IgD-negative memory B cell (primary cell): ENCODE results near the gene KCTD10. TPM values are rescaled to one million over a fixed set of nuclear protein-coding genes. Genes with fewer than 3 reads are reported as not detected.
"Not testable (repeated sequence)": the region's sequence is repeated elsewhere in the genome, so short reads cannot be mapped to it uniquely, and the experiment has no call there.

ENCODE experiments used
- H3K27ac Mint-ChIP-seq, 3 donors: one replicate each; pipeline ENCODE4 v1.8.0; 2020 to 2022; ENCODE audit warnings: mild to moderate bottlenecking in 3 of 3, mixed read lengths in 3 of 3, moderate library complexity in 1 of 3
- H3K27me3 Mint-ChIP-seq: one replicate; pipeline ENCODE4 v1.8.0; 2021; ENCODE audit warnings: mixed read lengths
- H3K36me3 Mint-ChIP-seq: one replicate; pipeline ENCODE4 v1.8.0; 2020; ENCODE audit warnings: mild to moderate bottlenecking, mixed read lengths
- H3K4me1 Mint-ChIP-seq, 3 donors: one replicate each; pipeline ENCODE4 v1.8.0; 2020 to 2022; ENCODE audit warnings: mixed read lengths in 3 of 3, mild to moderate bottlenecking in 1 of 3
- H3K4me3 Mint-ChIP-seq, 4 donors: one replicate each; pipeline ENCODE4 v1.8.0; 2020 to 2022; ENCODE audit warnings: mild to moderate bottlenecking in 4 of 4, mixed read lengths in 4 of 4, moderate library complexity in 3 of 4
- H3K9me3 Mint-ChIP-seq, 3 donors: one replicate each; pipeline ENCODE4 v1.8.0; 2020 to 2021; ENCODE audit warnings: mixed read lengths in 3 of 3, mild to moderate bottlenecking in 1 of 3
- polyA plus RNA-seq: library from polyadenylated mRNA; unstranded; fragments of 300-500 nt; fragmentation: Illumina TruSeq; gene quantifications from one replicate; pipeline ENCODE4 v1.2.3, GENCODE V29; 2021

Gene KCTD10
- polyA plus RNA-seq, 1 donor from 2014 or later, result 18.3 TPM

DNA sequence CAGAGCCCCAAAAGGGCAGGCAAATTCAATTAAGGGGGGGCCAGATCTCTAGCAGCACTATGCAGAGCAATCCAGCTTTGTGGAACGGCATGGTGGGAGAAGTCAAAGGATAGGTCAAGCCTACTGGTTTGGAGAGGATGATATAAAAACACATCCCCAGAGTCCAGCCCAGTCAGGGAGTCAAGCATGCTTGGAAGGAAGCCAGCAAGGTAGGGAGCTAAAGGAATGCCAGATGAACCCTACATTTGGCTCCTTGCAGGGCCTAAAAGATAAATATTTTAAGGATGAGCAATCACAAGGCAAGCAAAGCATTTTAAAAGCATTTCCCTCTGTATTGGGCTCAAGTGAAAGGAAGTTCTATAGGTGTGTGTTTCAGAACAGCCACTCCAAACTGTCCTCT lies 21.4 kb downstream of the KCTD10 start:
- Mint-ChIP-seq H3K4me3 (no peak overlapping the region), H3K4me1 (peaks cover 0 to 5% (median 4%) of the 10 kb centered on the region in 3 donors), H3K27ac (peak overlapping the region in 2 of 3 donors; percentile 50 to 82), H3K27me3 (no peaks in the 10 kb centered on the region), H3K9me3 (no peaks in the 10 kb centered on the region), H3K36me3 (peaks cover 7% of the 10 kb centered on the region)

- Mint-ChIP-seq H3K36me3 (peaks cover 2% of the 10 kb centered on the region), H3K9me3 (no peaks in the 10 kb centered on the region), H3K4me1 (no peaks in the 10 kb centered on the region), H3K27me3 (no peaks in the 10 kb centered on the region), H3K27ac (no peak overlapping the region), H3K4me3 (no peak overlapping the region)
Measured at GRCh38 chr12:109452489-109452888, 24.6 kb downstream of the KCTD10 start.

GRCh38 chr12:109451400-109451799 lies 25.7 kb downstream of the KCTD10 start:
- no peak overlapping the region for H3K27ac Mint-ChIP-seq
- H3K9me3 Mint-ChIP-seq, result no peaks in the 10 kb centered on the region
- H3K27me3 Mint-ChIP-seq, result no peaks in the 10 kb centered on the region
- H3K4me3 Mint-ChIP-seq, result peak overlapping the region in 1 of 4 donors; percentile 72
- peaks cover 2% of the 10 kb centered on the region for H3K36me3 Mint-ChIP-seq
- H3K4me1 Mint-ChIP-seq, result no peaks in the 10 kb centered on the region

DNA sequence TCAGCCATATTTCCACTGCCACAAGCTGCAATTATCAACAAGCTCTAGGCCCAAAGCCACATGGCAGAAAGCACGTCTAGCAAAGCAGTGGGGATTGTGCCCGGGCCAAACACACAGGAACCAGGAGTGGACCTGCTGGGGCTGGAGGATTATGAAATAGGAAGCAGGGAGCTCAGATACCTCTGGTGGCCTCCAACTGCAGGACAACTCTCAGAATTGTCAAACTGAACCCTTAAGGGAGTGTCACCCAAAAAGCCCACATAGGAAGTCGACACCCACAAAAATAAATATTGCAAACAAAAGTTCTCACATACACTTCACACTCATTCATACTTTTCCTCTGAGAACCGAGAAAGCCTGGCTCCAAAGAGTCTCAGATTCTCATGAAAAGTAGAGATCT lies 26.1 kb downstream of the KCTD10 start:
- no peaks in the 10 kb centered on the region for H3K4me1 Mint-ChIP-seq
- H3K4me3 Mint-ChIP-seq, result peak overlapping the region in 1 of 4 donors; percentile 72
- peaks cover 2% of the 10 kb centered on the region for H3K36me3 Mint-ChIP-seq
- no peaks in the 10 kb centered on the region for H3K27me3 Mint-ChIP-seq
- H3K9me3 Mint-ChIP-seq, result no peaks in the 10 kb centered on the region
- H3K27ac Mint-ChIP-seq, result no peak overlapping the region

DNA sequence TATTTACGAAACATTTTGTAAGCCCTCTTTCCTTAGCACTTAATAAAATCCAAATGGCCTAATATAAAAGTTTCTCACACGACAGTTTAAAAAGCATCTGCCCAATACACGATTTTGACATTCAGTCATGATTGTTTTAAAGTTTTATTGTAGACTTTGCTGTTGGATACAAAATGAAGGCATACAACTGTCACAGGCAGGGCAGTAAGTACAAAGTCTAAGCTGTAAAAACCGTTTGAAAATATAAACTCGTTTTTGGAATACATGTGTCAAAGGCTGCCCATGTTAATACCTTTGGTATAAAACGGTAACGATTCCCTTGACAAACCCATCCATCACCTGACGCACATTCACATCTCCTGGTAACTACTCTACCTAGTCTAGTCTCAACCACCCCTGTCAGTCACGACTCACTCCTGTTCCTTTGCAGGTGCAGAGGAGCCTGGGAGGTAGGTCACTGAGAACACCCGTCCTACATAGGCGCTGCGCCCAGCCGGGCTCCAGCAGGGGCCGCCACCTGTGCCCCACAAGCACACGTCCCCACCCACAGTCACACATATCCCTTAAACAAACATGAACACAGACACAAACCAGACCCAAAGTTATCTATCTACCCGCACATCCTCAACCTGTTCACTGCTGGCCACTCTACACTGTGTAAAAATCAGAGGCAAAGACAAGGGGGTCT lies 27.1 kb downstream of the KCTD10 start:
- Mint-ChIP-seq H3K36me3 (peaks cover 2% of the 10 kb centered on the region), H3K4me1 (no peaks in the 10 kb centered on the region), H3K27ac (peak overlapping the region in 1 of 3 donors; percentile 28), H3K27me3 (no peaks in the 10 kb centered on the region), H3K9me3 (no peaks in the 10 kb centered on the region), H3K4me3 (no peak overlapping the region)

DNA sequence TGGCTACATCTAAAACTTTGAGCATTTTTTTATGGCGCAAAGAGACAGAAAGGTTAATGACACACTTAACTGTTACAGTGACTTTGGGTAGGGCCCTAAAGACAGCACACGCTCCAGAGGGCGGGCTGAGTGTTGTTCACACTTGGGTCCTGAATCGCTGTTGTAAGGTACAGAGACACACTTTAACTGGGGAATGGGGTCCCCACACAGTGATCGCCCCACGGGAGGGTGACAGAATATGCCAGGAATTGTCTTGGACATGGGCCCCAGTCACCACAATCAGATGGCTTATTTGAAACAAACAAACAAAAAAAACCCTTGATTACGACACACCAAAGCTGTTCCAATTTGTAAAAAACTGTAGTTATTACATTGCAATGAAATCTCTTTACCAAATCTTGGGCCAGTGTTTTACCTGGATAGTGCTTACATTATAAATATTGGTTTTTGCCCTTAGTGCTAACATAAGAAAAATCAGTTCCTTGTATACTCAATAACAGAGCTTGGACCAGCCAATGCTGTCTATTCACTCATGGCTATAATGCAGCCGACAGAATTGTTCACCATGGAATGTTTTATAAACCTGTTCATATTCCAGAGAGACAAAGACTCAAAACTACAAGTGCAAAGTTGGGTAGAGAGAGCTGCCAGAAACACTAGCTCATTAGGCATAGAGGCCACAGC lies 28.3 kb downstream of the KCTD10 start:
- H3K27ac Mint-ChIP-seq, result no peak overlapping the region
- peaks cover 2% of the 10 kb centered on the region for H3K36me3 Mint-ChIP-seq
- no peaks in the 10 kb centered on the region for H3K9me3 Mint-ChIP-seq
- H3K27me3 Mint-ChIP-seq, result no peaks in the 10 kb centered on the region
- no peaks in the 10 kb centered on the region for H3K4me1 Mint-ChIP-seq
- H3K4me3 Mint-ChIP-seq, result no peak overlapping the region

DNA sequence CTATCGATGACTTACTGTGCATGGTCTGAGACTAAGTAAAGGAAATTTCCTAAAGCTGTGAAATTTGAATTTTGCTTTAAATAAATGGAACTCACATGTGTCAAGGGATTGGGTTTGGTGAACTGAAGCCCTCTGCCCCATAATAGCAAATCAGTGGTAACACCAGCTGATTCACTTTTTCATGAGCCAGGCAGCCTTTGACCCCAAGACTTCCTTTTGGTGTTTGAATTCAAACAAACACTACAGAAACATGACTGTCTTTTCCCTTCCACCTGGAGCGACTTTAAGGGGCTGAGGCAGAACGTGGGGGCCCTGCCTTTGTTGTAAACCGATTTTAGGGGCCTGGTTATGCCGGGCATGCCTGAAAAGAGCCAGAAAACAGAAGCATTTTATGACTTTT lies 28.8 kb downstream of the KCTD10 start:
- Mint-ChIP-seq H3K4me3 (no peak overlapping the region), H3K27me3 (no peaks in the 10 kb centered on the region), H3K27ac (no peak overlapping the region), H3K4me1 (no peaks in the 10 kb centered on the region), H3K9me3 (no peaks in the 10 kb centered on the region), H3K36me3 (peaks cover 2% of the 10 kb centered on the region)

GRCh38 chr12:109447482-109447881 lies 29.6 kb downstream of the KCTD10 start:
- no peaks in the 10 kb centered on the region for H3K9me3 Mint-ChIP-seq
- peak overlapping the region in 1 of 3 donors; percentile 67 for H3K27ac Mint-ChIP-seq
- no peaks in the 10 kb centered on the region for H3K4me1 Mint-ChIP-seq
- H3K27me3 Mint-ChIP-seq, result no peaks in the 10 kb centered on the region
- H3K4me3 Mint-ChIP-seq, result no peak overlapping the region
- H3K36me3 Mint-ChIP-seq, result peaks cover 2% of the 10 kb centered on the region

- Mint-ChIP-seq H3K27ac (peak overlapping the region in 1 of 3 donors; percentile 62), H3K4me1 (no peaks in the 10 kb centered on the region), H3K9me3 (no peaks in the 10 kb centered on the region), H3K4me3 (no peak overlapping the region), H3K36me3 (no peaks in the 10 kb centered on the region), H3K27me3 (no peaks in the 10 kb centered on the region)
Measured at GRCh38 chr12:109446869-109447268, 30.2 kb downstream of the KCTD10 start.

- H3K36me3 Mint-ChIP-seq, result no peaks in the 10 kb centered on the region
- H3K27me3 Mint-ChIP-seq, result no peaks in the 10 kb centered on the region
- no peak overlapping the region for H3K4me3 Mint-ChIP-seq
- no peaks in the 10 kb centered on the region for H3K4me1 Mint-ChIP-seq
- H3K27ac Mint-ChIP-seq, result no peak overlapping the region
- H3K9me3 Mint-ChIP-seq, result no peaks in the 10 kb centered on the region
Measured at GRCh38 chr12:109445191-109445609, 31.9 kb downstream of the KCTD10 start.

DNA sequence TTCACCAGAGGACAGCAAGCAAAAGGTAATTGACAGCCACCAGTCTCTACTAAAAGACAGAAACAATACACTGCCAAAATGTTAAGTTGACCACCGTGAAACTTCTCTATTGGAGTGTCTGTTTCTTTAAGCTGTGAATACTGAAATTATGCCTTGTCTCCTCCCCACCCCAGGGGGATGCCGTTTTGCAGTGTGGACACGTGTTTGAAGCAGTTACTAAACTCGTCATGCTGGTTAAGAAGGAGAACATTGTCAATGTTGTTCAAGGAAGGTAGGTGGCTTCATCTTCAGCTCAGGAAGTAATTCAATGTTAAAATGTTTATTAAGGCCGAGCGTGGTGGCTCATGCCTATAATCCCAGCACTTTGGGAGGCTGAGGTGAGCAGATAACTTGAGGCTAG lies 32.8 kb downstream of the KCTD10 start:
- no peaks in the 10 kb centered on the region for H3K36me3 Mint-ChIP-seq
- H3K27me3 Mint-ChIP-seq, result no peaks in the 10 kb centered on the region
- no peaks in the 10 kb centered on the region for H3K9me3 Mint-ChIP-seq
- no peak overlapping the region for H3K27ac Mint-ChIP-seq
- H3K4me1 Mint-ChIP-seq, result no peaks in the 10 kb centered on the region
- H3K4me3 Mint-ChIP-seq, result no peak overlapping the region

- H3K27ac Mint-ChIP-seq, result no peak overlapping the region
- H3K4me1 Mint-ChIP-seq, result no peaks in the 10 kb centered on the region
- H3K27me3 Mint-ChIP-seq, result no peaks in the 10 kb centered on the region
- no peaks in the 10 kb centered on the region for H3K9me3 Mint-ChIP-seq
- H3K36me3 Mint-ChIP-seq, result no peaks in the 10 kb centered on the region
- no peak overlapping the region for H3K4me3 Mint-ChIP-seq
Measured at GRCh38 chr12:109443794-109444193, 33.3 kb downstream of the KCTD10 start.

DNA sequence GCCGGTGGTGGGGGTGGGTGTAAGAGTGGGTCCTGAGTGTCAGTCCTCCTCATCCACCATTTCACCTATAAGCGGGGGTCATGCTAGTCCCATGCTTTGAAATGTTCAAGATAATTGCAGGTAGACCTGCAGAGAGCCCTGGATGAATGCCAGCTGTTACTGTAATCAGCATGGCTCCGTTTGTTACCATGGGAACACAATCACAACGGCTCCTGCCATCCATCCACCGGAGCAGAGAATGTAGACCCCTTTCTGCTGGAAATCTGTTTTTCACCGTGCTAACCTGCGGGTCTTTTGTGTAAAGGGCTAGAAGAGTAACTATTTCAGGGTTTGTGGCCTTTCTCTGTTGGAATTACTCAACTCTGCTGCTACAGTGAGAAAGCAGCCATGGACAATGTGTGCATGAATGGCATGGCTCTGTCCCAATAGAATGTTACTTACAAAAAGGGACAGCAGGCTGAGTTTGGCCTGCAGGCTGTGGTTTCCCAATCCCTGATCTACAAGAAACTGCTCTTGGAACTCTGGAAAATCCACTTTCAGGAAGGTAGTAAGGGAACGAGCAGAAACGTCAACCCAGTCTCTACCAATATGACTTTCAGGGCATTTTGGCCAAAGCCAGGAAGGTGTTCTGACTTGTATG lies 36.1 kb downstream of the KCTD10 start:
- Mint-ChIP-seq H3K4me3 (no peak overlapping the region), H3K9me3 (no peaks in the 10 kb centered on the region), H3K36me3 (no peaks in the 10 kb centered on the region), H3K27ac (no peak overlapping the region), H3K27me3 (no peaks in the 10 kb centered on the region), H3K4me1 (no peaks in the 10 kb centered on the region)

- H3K9me3 Mint-ChIP-seq, H3K36me3 Mint-ChIP-seq, H3K27me3 Mint-ChIP-seq, H3K4me3 Mint-ChIP-seq, H3K4me1 Mint-ChIP-seq, H3K27ac Mint-ChIP-seq: not testable (repeated sequence)
Measured at GRCh38 chr12:109439951-109440350, 37.1 kb downstream of the KCTD10 start.

DNA sequence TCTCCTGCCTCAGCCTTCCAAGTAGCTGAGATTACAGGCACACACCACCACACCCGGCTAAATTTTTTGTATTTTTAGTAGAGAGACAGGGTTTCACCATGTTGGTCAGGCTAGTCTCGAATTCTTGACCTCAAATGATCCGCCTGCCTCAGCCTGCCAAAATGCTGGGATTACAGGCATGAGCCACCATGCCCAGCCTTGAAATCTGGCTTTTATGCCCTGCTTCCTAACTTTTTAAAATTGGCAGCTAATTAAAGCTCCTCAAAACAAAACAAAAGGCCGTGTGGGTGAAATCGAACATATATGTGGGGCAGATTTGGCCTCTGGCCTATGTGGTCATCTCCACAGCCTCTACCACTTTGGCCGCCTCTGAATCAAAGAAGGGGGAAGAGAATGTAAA lies 37.9 kb downstream of the KCTD10 start:
- no peaks in the 10 kb centered on the region for H3K36me3 Mint-ChIP-seq
- no peaks in the 10 kb centered on the region for H3K9me3 Mint-ChIP-seq
- H3K4me1 Mint-ChIP-seq, result no peaks in the 10 kb centered on the region
- no peak overlapping the region for H3K4me3 Mint-ChIP-seq
- H3K27ac Mint-ChIP-seq, result no peak overlapping the region
- no peaks in the 10 kb centered on the region for H3K27me3 Mint-ChIP-seq

DNA sequence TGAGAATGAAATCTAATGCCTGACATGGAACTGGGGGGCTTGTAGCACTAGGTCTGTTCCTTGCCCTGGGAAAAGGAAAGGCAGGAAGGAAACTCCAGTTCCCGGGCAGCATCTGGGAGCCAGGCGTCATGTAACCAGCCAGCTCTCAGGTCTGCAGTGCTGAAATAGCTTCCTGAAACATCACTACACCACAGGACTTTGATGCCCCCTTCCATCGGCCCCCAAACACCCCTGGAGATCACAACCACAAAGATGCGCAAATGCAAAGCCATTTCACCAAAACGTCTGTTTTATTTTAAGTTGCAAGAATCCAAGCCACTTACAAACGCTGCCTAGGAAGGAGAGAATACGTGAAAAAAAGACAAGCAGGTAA lies 40.9 kb downstream of the KCTD10 start:
- Mint-ChIP-seq H3K27ac (no peak overlapping the region), H3K4me1 (peaks cover 1 to 4% (median 4%) of the 10 kb centered on the region in 3 donors), H3K27me3 (peaks cover 5% of the 10 kb centered on the region), H3K9me3 (no peaks in the 10 kb centered on the region), H3K36me3 (no peaks in the 10 kb centered on the region), H3K4me3 (no peak overlapping the region)
